ENCODE data around the gene FBXO11.
"Not testable (repeated sequence)": the region's sequence is repeated elsewhere in the genome, so short reads cannot be mapped to it uniquely, and the experiment has no call there.

FBXO11 gene

GRCh38 chr2:47864566-47864965, 41.7 kb downstream of the FBXO11 start:
- no peak overlapping the region for H3K4me3 ChIP-seq (ENCODE audit: low read depth, low read length)
- no peak for DNase-seq (ENCODE audit: low read depth)

- no peak overlapping the region for H3K4me3 ChIP-seq (ENCODE audit: low read depth, low read length)
- no peak for DNase-seq (ENCODE audit: low read depth)
These were observed 43.3 kb downstream of the FBXO11 start for GRCh38 chr2:47862949-47863348.

- not testable (repeated sequence) for H3K4me3 ChIP-seq (ENCODE audit: low read depth, low read length); DNase-seq (ENCODE audit: low read depth)
These were observed 53.1 kb downstream of the FBXO11 start for GRCh38 chr2:47853067-47853777.

GRCh38 chr2:47850198-47850597, 56.1 kb downstream of the FBXO11 start:
- H3K4me3 ChIP-seq (ENCODE audit: low read depth, low read length): no peak overlapping the region
- DNase-seq (ENCODE audit: low read depth): no peak

- DNase-seq (ENCODE audit: low read depth): no peak
- H3K4me3 ChIP-seq (ENCODE audit: low read depth, low read length): no peak overlapping the region
These were observed 56.9 kb downstream of the FBXO11 start for GRCh38 chr2:47849368-47849767.

GRCh38 chr2:47844162-47844561, 62.1 kb downstream of the FBXO11 start:
- DNase-seq (ENCODE audit: low read depth): no peak
- no peak overlapping the region for H3K4me3 ChIP-seq (ENCODE audit: low read depth, low read length)

GRCh38 chr2:47843407-47843806, 62.9 kb downstream of the FBXO11 start:
- no peak overlapping the region for H3K4me3 ChIP-seq (ENCODE audit: low read depth, low read length)
- no peak for DNase-seq (ENCODE audit: low read depth)

GRCh38 chr2:47842846-47843245, 63.5 kb downstream of the FBXO11 start:
- no peak overlapping the region for H3K4me3 ChIP-seq (ENCODE audit: low read depth, low read length)
- no peak for DNase-seq (ENCODE audit: low read depth)

GRCh38 chr2:47838686-47839085, 67.6 kb downstream of the FBXO11 start:
- DNase-seq (ENCODE audit: low read depth): no peak
- H3K4me3 ChIP-seq (ENCODE audit: low read depth, low read length): no peak overlapping the region

GRCh38 chr2:47838249-47838648, 68.0 kb downstream of the FBXO11 start:
- no peak for DNase-seq (ENCODE audit: low read depth)
- H3K4me3 ChIP-seq (ENCODE audit: low read depth, low read length): no peak overlapping the region

- no peak overlapping the region for H3K4me3 ChIP-seq (ENCODE audit: low read depth, low read length)
- no peak for DNase-seq (ENCODE audit: low read depth)
These were observed 72.8 kb downstream of the FBXO11 start for GRCh38 chr2:47833516-47833968.

- no peak for DNase-seq (ENCODE audit: low read depth)
- H3K4me3 ChIP-seq (ENCODE audit: low read depth, low read length): no peak overlapping the region
These were observed 83.8 kb downstream of the FBXO11 start for GRCh38 chr2:47822518-47822917.

GRCh38 chr2:47819834-47820233, 86.5 kb downstream of the FBXO11 start:
- no peak overlapping the region for H3K4me3 ChIP-seq (ENCODE audit: low read depth, low read length)
- DNase-seq (ENCODE audit: low read depth): no peak

- H3K4me3 ChIP-seq (ENCODE audit: low read depth, low read length): no peak overlapping the region
- no peak for DNase-seq (ENCODE audit: low read depth)
These were observed 87.5 kb downstream of the FBXO11 start for GRCh38 chr2:47818777-47819176.

- DNase-seq (ENCODE audit: low read depth): no peak
- no peak overlapping the region for H3K4me3 ChIP-seq (ENCODE audit: low read depth, low read length)
These were observed 90.5 kb downstream of the FBXO11 start for GRCh38 chr2:47815764-47816163.

- DNase-seq (ENCODE audit: low read depth): no peak
- H3K4me3 ChIP-seq (ENCODE audit: low read depth, low read length): no peak overlapping the region
These were observed 94.6 kb downstream of the FBXO11 start for GRCh38 chr2:47811668-47812067.

GRCh38 chr2:47810850-47811249, 95.4 kb downstream of the FBXO11 start:
- no peak overlapping the region for H3K4me3 ChIP-seq (ENCODE audit: low read depth, low read length)

GRCh38 chr2:47809903-47810302, 96.4 kb downstream of the FBXO11 start:
- no peak for DNase-seq (ENCODE audit: low read depth)
- H3K4me3 ChIP-seq (ENCODE audit: low read depth, low read length): no peak overlapping the region

More at GRCh38 chr2:47810850-47811249, 95.4 kb downstream of the FBXO11 start:
- no peak for DNase-seq (ENCODE audit: low read depth)

- H3K4me3 ChIP-seq (ENCODE audit: low read depth, low read length): no peak overlapping the region
- DNase-seq (ENCODE audit: low read depth): no peak
These were observed 97.7 kb downstream of the FBXO11 start for GRCh38 chr2:47808614-47809013.

GRCh38 chr2:47805850-47806249, 100.4 kb downstream of the FBXO11 start:
- no peak for DNase-seq (ENCODE audit: low read depth)
- no peak overlapping the region for H3K4me3 ChIP-seq (ENCODE audit: low read depth, low read length)

GRCh38 chr2:47803770-47804169, 102.5 kb downstream of the FBXO11 start:
- no peak for DNase-seq (ENCODE audit: low read depth)
- no peak overlapping the region for H3K4me3 ChIP-seq (ENCODE audit: low read depth, low read length)

GRCh38 chr2:47803363-47803762, 102.9 kb downstream of the FBXO11 start:
- no peak overlapping the region for H3K4me3 ChIP-seq (ENCODE audit: low read depth, low read length)
- DNase-seq (ENCODE audit: low read depth): no peak

Data from skeletal muscle cell (primary cell).